ENCODE measurements around the gene L1TD1.
"Not testable (repeated sequence)": the region's sequence is repeated elsewhere in the genome, so short reads cannot be mapped to it uniquely, and the experiment has no call there.

L1TD1 gene

GRCh38 chr1:62208087-62208486 lies 13.4 kb downstream of the L1TD1 start:
- Histone ChIP-seq H3K4me3 (no peak overlapping the region), H3K27ac (no peak overlapping the region)
- DNase-seq (ENCODE audit: low spot score) = no peak
- TF ChIP-seq CTCF (IDR thresholded peaks at IDR 0.05) = no peak

- H3K27ac ChIP-seq = no peak overlapping the region
- no peak overlapping the region for H3K4me3 ChIP-seq
- DNase-seq (ENCODE audit: low spot score) = no peak
- no peak for TF ChIP-seq CTCF (IDR thresholded peaks at IDR 0.05)
Observed at GRCh38 chr1:62208970-62209369, 14.3 kb downstream of the L1TD1 start.

GRCh38 chr1:62209931-62210595 lies 15.4 kb downstream of the L1TD1 start:
- no peak overlapping the region for H3K4me3 ChIP-seq
- TF ChIP-seq CTCF (IDR thresholded peaks at IDR 0.05) = no peak
- no peak overlapping the region for H3K27ac ChIP-seq
- DNase-seq (ENCODE audit: low spot score) = no peak

- TF ChIP-seq CTCF (IDR thresholded peaks at IDR 0.05) = no peak
- H3K27ac ChIP-seq = no peak overlapping the region
- no peak overlapping the region for H3K4me3 ChIP-seq
- no peak for DNase-seq (ENCODE audit: low spot score)
Observed at GRCh38 chr1:62210960-62211359, 16.3 kb downstream of the L1TD1 start.

- no peak for DNase-seq (ENCODE audit: low spot score)
- Histone ChIP-seq H3K4me3 (no peak overlapping the region), H3K27ac (no peak overlapping the region)
- no peak for TF ChIP-seq CTCF (IDR thresholded peaks at IDR 0.05)
Observed at GRCh38 chr1:62212411-62212810, 17.8 kb downstream of the L1TD1 start.

GRCh38 chr1:62213075-62213914 lies 18.6 kb downstream of the L1TD1 start:
- Histone ChIP-seq H3K27ac (no peak overlapping the region), H3K4me3 (no peak overlapping the region)
- DNase-seq (ENCODE audit: low spot score) = no peak
- no peak for TF ChIP-seq CTCF (IDR thresholded peaks at IDR 0.05)

GRCh38 chr1:62218604-62219003 lies 24.0 kb downstream of the L1TD1 start:
- H3K27ac ChIP-seq = no peak overlapping the region
- no peak for DNase-seq (ENCODE audit: low spot score)
- H3K4me3 ChIP-seq = no peak overlapping the region
- no peak for TF ChIP-seq CTCF (IDR thresholded peaks at IDR 0.05)

- H3K4me3 ChIP-seq; DNase-seq (ENCODE audit: low spot score); H3K27ac ChIP-seq: not testable (repeated sequence)
Observed at GRCh38 chr1:62220456-62220855, 25.8 kb downstream of the L1TD1 start.
